OCI-LY3 (cell line): ENCODE results near the gene SCIN.

ENCODE experiments used
- CTCF ChIP-seq: fragments of 200-600, 300-600 bp; sonication (generic); IDR thresholded peaks from 2 replicates; pipeline ENCODE4 v1.5.1; 2014; ENCODE audit warnings: antibody characterized with exemption, low read length, low read depth
- EZH2phosphoT487 ChIP-seq: fragments of 200-600 bp; shearing (Covaris generic); IDR thresholded peaks from 2 replicates; pipeline ENCODE4 v1.6.1; 2018; ENCODE audit warnings: antibody characterized with exemption, mixed run types, low read depth

GRCh38 chr7:12629816-12630512 lies 59.4 kb downstream of the SCIN start:
- TF ChIP-seq CTCF (no peak), EZH2phosphoT487 (no peak)
